ENCODE data around the gene R3HCC1L. TPM values are rescaled to one million over a fixed set of nuclear protein-coding genes. Genes with fewer than 3 reads are reported as not detected.
A peak's percentile ranks its signal among the peaks of the same experiment; 100 is the strongest.

R3HCC1L gene
- total and polyA plus RNA-seq, 2 of the 4 experiments (the other 2 are of a cell fraction) = 8.3 to 14.7 TPM

GRCh38 chr10:98265403-98266378 is 131.2 kb downstream of the R3HCC1L start:
- H3K79me1 ChIP-seq (ENCODE audit: low read depth in 1 of 2, low read length in 2 of 2) = peaks cover 0 to 5% of the 10 kb centered on the region in 2 experiments; a peak in 1 of 4 replicates
- H2BK5ac ChIP-seq (ENCODE audit: low read depth, low read length, poor library complexity, severe bottlenecking) = no peak overlapping the region
- H4K8ac ChIP-seq (ENCODE audit: low read depth in 2 of 2, low read length in 2 of 2) = peak overlapping the region in 1 of 2 experiments; percentile 79; a peak in 2 of 4 replicates
- H3K23ac ChIP-seq (ENCODE audit: low read depth, low read length) = peak overlapping the region; percentile 69
- H4K20me1 ChIP-seq (ENCODE audit: insufficient read depth, low read length) = no peaks in the 10 kb centered on the region; the same call in 1 of the 2 replicates
- H3K4me1 ChIP-seq (ENCODE audit: control insufficient read depth, insufficient read depth, low read length) = peaks cover 23% of the 10 kb centered on the region
- DNase-seq (no peak), ATAC-seq (ENCODE audit: low read depth) (no peak)
- H3K4me3 ChIP-seq (ENCODE audit: insufficient read depth, low read depth, low read length) = no peak overlapping the region
- peaks cover 18% of the 10 kb centered on the region for H3K9me1 ChIP-seq (ENCODE audit: insufficient read depth, low read length)
- no peaks in the 10 kb centered on the region for H3K36me3 ChIP-seq (ENCODE audit: control insufficient read depth, insufficient read depth, low read length)
- H4K91ac ChIP-seq (ENCODE audit: insufficient read depth, low read depth, low read length) = no peak overlapping the region
- no peak overlapping the region for H3K4me2 ChIP-seq (ENCODE audit: low read depth, low read length)
- H3K56ac ChIP-seq (ENCODE audit: extremely low read depth, insufficient read depth, low read length) = no peak overlapping the region
- dilution Hi-C loops (cut with HindIII; ENCODE audit: low sequenced_read_pairs, unreplicated experiment) (no loop called here), intact Hi-C loops (cut with micrococcal nuclease) (no loop called here), in situ Hi-C loops (cut with MboI; ENCODE audit: low sequenced_read_pairs) (no loop called here)
- peak overlapping the region; percentile 52; the same call in 1 of the 2 replicates for H2BK120ac ChIP-seq (ENCODE audit: low read depth, low read length)
- TF ChIP-seq CHD1 (IDR thresholded peaks at IDR 0.05; ENCODE audit: low read depth, low read length) (no peak), CEBPB (IDR thresholded peaks at IDR 0.05; ENCODE audit: low read depth, low read length) (no peak)
- peak overlapping the region; percentile 67 for H2AK9ac ChIP-seq (replicated peaks; ENCODE audit: low read depth, low read length, poor library complexity)
- peak overlapping the region; percentile 18; the same call in 1 of the 2 replicates for H3K18ac ChIP-seq (ENCODE audit: low read depth, low read length)
- 87% methylated on average over 5 of the region's 17 CpGs; no CpG with 5 or more reads in 1 of the 2 experiments for WGBS, 2 experiments (ENCODE audit: extremely low coverage in 2 of 2, insufficient read length in 1 of 2)
- peak overlapping the region; percentile 64 for H2AFZ ChIP-seq (replicated peaks; ENCODE audit: low read length, poor library complexity)
- H3K14ac ChIP-seq (replicated peaks; ENCODE audit: low read depth, low read length) = no peak overlapping the region
- H2BK15ac ChIP-seq (ENCODE audit: low read depth, low read length) = no peak overlapping the region; the same call in 2 of the 3 replicates
- ChIA-PET POLR2A (ENCODE audit: unreplicated experiment) (no interaction called here), CTCF (interaction anchor here (0.6 kb wide), 1 partner anchor 30 kb away, joined by 4 read pairs; no protein-coding TSS in a partner anchor)
- H3K27me3 ChIP-seq (ENCODE audit: control insufficient read depth, insufficient read depth, low read length) = no peaks in the 10 kb centered on the region
- H2BK20ac ChIP-seq (ENCODE audit: low read depth, low read length) = peak overlapping the region; percentile 40; the same call in 1 of the 2 replicates
- no peak overlapping the region for H3K9ac ChIP-seq (ENCODE audit: low read depth, low read length)
- no peak overlapping the region for H4K5ac ChIP-seq (ENCODE audit: low read depth, low read length)
- no peaks in the 10 kb centered on the region for H3K9me3 ChIP-seq (ENCODE audit: control insufficient read depth, insufficient read depth, low read length)
- peak overlapping the region; percentile 36; the same call in 1 of the 2 replicates for H3K4ac ChIP-seq (ENCODE audit: low read depth, low read length)
- H3K27ac ChIP-seq (ENCODE audit: insufficient read depth, low read length) = no peak overlapping the region
- peak overlapping the region; percentile 33; the same call in 1 of the 2 replicates for H2AK5ac ChIP-seq (ENCODE audit: low read depth, low read length)
- no TSS peak for BruUV-seq (replicated peaks)
